K562 (cell line): Measurements from ENCODE around the gene SERTAD2. TPM values are rescaled to one million over a fixed set of nuclear protein-coding genes. Genes with fewer than 3 reads are reported as not detected.

ENCODE experiments used
- ATF3 ChIP-seq, 2 experiments: fragments of 450-650 bp in 1 of 2; sonication (generic) in 1 of 2; formaldehyde crosslinking in 1 of 2; IDR thresholded peaks in 1 of 2; conservative IDR thresholded peaks in 1 of 2; 2 replicates each; pipeline versions ENCODE4 v1.6.1 to v1.8.1; 2016 to 2023; ENCODE audit warnings: mild to moderate bottlenecking in 2 of 2, moderate library complexity in 2 of 2, inconsistent platforms in 1 of 2, missing genetic modification reagents in 1 of 2
- BCOR ChIP-seq: fragments of 450-650 bp; IDR thresholded peaks from 2 replicates; pipeline ENCODE4 v1.6.1; 2016
- CLOCK ChIP-seq: fragments of 250-450 bp; sonication (Bioruptor Pico); IDR thresholded peaks from 2 replicates; pipeline ENCODE4 v1.4.0; 2020; ENCODE audit warnings: mild to moderate bottlenecking, moderate library complexity, borderline replicate concordance
- EGR1 ChIP-seq: fragments of 450-650 bp; conservative IDR thresholded peaks from 2 replicates; pipeline ENCODE4 v1.6.1; 2017; ENCODE audit warnings: mild to moderate bottlenecking
- ELF1 ChIP-seq: fragments of 200-800 bp; sonication (Bioruptor generic); IDR thresholded peaks from 2 replicates; pipeline ENCODE4 v1.6.1; 2016; ENCODE audit warnings: missing genetic modification characterization, missing compliant biosample characterization
- JUNB ChIP-seq: fragments of 450-650 bp; formaldehyde crosslinking; conservative IDR thresholded peaks from 2 replicates; pipeline ENCODE4 v1.4.0; 2020; ENCODE audit warnings: mild to moderate bottlenecking
- JUND ChIP-seq, 2 experiments: IDR thresholded peaks; 2 replicates in 1 of 2; 3 replicates in 1 of 2; pipeline ENCODE4 v1.6.1; 2011; ENCODE audit warnings: borderline replicate concordance in 2 of 2, low read depth in 2 of 2, low read length in 2 of 2, improper control_type of control experiment in 1 of 2, missing biosample characterization in 1 of 2, missing genetic modification characterization in 1 of 2, missing genetic modification reagents in 1 of 2
- MAFK ChIP-seq: IDR thresholded peaks from 2 replicates; pipeline ENCODE4 v1.6.1; 2011; ENCODE audit warnings: low read length, improper control_type of control experiment
- MAZ ChIP-seq, 2 experiments: fragments of 450-650 bp in 1 of 2; sonication (generic) in 1 of 2; formaldehyde crosslinking; IDR thresholded peaks in 1 of 2; conservative IDR thresholded peaks in 1 of 2; 2 replicates each; pipeline versions ENCODE4 v1.4.0 to v1.5.0; 2020; ENCODE audit warnings: mild to moderate bottlenecking in 1 of 2, missing genetic modification reagents in 1 of 2
- MEIS2 ChIP-seq: fragments of 450-650 bp; IDR thresholded peaks from 2 replicates; pipeline ENCODE4 v1.6.1; 2014; ENCODE audit warnings: mild to moderate bottlenecking; ENCODE audit not compliant: partially characterized antibody
- MLX ChIP-seq, 2 experiments: fragments of 450-650 bp in 1 of 2; sonication (generic) in 1 of 2; formaldehyde crosslinking; conservative IDR thresholded peaks; 2 replicates each; pipeline versions ENCODE4 v1.4.0 to v1.8.1; 2020 to 2022; ENCODE audit warnings: mild to moderate bottlenecking in 1 of 2, missing genetic modification reagents in 1 of 2
- NELFE ChIP-seq: IDR thresholded peaks from 2 replicates; pipeline ENCODE4 v1.6.1; 2011; ENCODE audit warnings: mild to moderate bottlenecking; ENCODE audit not compliant: insufficient read depth, insufficient read length
- NFRKB ChIP-seq: fragments of 450-650 bp; IDR thresholded peaks from 2 replicates; pipeline ENCODE4 v1.6.1; 2016; ENCODE audit warnings: low read depth
- PHTF2 ChIP-seq: fragments of 250-450 bp; sonication (Bioruptor Pico); IDR thresholded peaks from 2 replicates; pipeline ENCODE4 v1.5.0; 2021; ENCODE audit warnings: mild to moderate bottlenecking
- PKNOX1 ChIP-seq: fragments of 450-650 bp; IDR thresholded peaks from 2 replicates; pipeline ENCODE4 v1.6.1; 2016
- PRDM10 ChIP-seq: fragments of 450-650 bp; IDR thresholded peaks from 2 replicates; pipeline ENCODE4 v1.6.1; 2018; ENCODE audit not compliant: partially characterized antibody
- SMARCA4 ChIP-seq: fragments of 450-650 bp; IDR thresholded peaks from 2 replicates; pipeline ENCODE4 v1.6.1; 2016
- ZNF583 ChIP-seq: fragments of 250-450 bp; sonication (Bioruptor Pico); IDR thresholded peaks from 2 replicates; pipeline ENCODE4 v1.4.0; 2020
- ZNF764 ChIP-seq: fragments of 250-450 bp; sonication (Bioruptor Pico); IDR thresholded peaks from 2 replicates; pipeline ENCODE4 v1.4.0; 2020; ENCODE audit warnings: low read depth, mild to moderate bottlenecking, moderate library complexity
- ZNF778 ChIP-seq: fragments of 450-650 bp; formaldehyde crosslinking; IDR thresholded peaks from 2 replicates; pipeline ENCODE4 v1.4.0; 2020; ENCODE audit warnings: mild to moderate bottlenecking, moderate library complexity
- polyA plus RNA-seq, 8 experiments: library from polyadenylated mRNA; depleted of rRNA in 4 of 8; stranded (reverse) in 5 of 8; unstranded in 3 of 8; fragments of >200 nt; fragmentation: Nextera tagmentation in 2 of 8; fragmentation: Illumina TruSeq in 1 of 8; extraction: Ambion mirVana in 2 of 8; extraction: Trizol in 1 of 8; gene quantifications; 2 replicates each; pipeline versions ENCODE4 v1.2.1 to v1.2.3, GENCODE V29; 2011 to 2014; ENCODE audit warnings: inconsistent platforms in 1 of 8, missing spikeins in 1 of 8
- total RNA-seq, 7 experiments: library from RNA; depleted of rRNA in 6 of 7; stranded (reverse); fragments of >200 nt in 6 of 7; fragmentation: Illumina TruSeq in 2 of 7; extraction: Trizol in 2 of 7; gene quantifications; 2 replicates each; pipeline versions ENCODE4 v1.2.1 to v1.2.3, GENCODE V29; 2011 to 2021; ENCODE audit warnings: low replicate concordance in 1 of 7

SERTAD2 gene
- total and polyA plus RNA-seq, 9 of the 15 experiments (the other 6 are each of a cell fraction or from before 2014, with no cell fraction given): 3.0 to 12.5 (median 6.1) TPM

GRCh38 chr2:64675860-64676259 lies 22.1 kb upstream of the SERTAD2 start (continued):
- TF ChIP-seq ATF3 (IDR thresholded peaks at IDR 0.05) (peak; percentile 88), ATF3 (CRISPR knock-in tag; conservative IDR thresholded peaks at IDR 0.05) (no peak), NFRKB (no peak), MAZ (CRISPR knock-in tag; conservative IDR thresholded peaks at IDR 0.05 in 1 of 2, IDR thresholded peaks at IDR 0.05 in 1 of 2) (no peak), PHTF2 (CRISPR knock-in tag) (no peak), PRDM10 (no peak), ZNF778 (no peak), JUND (IDR thresholded peaks at IDR 0.05; ENCODE audit: borderline replicate concordance, low read depth, low read length) (peak; percentile 84), JUND (tag; IDR thresholded peaks at IDR 0.05; ENCODE audit: borderline replicate concordance, low read depth, low read length) (peak; percentile 64), ZNF764 (CRISPR knock-in tag) (no peak), PKNOX1 (0 out of 2 replicates have a peak, but pooled peaks have one; percentile 16), NELFE (no peak), JUNB (CRISPR knock-in tag) (no peak), EGR1 (peak; percentile 23; the same call in 1 of the 2 replicates), ZNF583 (CRISPR knock-in tag) (no peak), MAFK (peak; percentile 33; the same call in 1 of the 2 replicates), CLOCK (CRISPR knock-in tag) (no peak), BCOR (no peak), MEIS2 (peak; percentile 15), MLX (CRISPR knock-in tag; conservative IDR thresholded peaks at IDR 0.05) (no peak), SMARCA4 (peak; percentile 32; the same call in 1 of the 2 replicates), ELF1 (no peak)
